ENCODE measurements around the gene AGAP9.
"Not testable (repeated sequence)": the region's sequence is repeated elsewhere in the genome, so short reads cannot be mapped to it uniquely, and the experiment has no call there.

AGAP9 gene

DNA sequence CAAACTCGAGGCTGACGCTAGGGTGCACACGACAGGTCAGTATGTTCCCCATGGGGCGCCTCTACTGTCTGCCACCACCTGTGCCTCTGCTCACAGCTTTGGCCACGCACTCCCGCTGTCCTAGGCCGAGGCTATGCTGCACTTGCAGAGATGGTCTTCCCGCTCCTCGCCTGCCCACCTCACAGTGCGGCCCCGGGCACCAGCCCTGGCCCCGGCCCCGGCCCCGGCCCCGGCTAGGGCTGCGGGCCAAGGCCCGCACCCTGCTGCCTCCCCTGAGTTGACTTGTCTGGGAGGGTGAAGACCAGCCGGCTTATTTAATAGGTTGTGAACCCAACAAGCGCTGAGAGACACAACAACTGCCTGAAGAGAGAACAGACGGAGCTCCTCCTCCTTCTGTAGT lies at the start of gene AGAP9:
AGAP9 (minus strand) TSS at position 164 of the 400 bp plus-strand sequence; CDS start at position 52, 112 bp downstream.
- DNase-seq, result not testable (repeated sequence)

DNA sequence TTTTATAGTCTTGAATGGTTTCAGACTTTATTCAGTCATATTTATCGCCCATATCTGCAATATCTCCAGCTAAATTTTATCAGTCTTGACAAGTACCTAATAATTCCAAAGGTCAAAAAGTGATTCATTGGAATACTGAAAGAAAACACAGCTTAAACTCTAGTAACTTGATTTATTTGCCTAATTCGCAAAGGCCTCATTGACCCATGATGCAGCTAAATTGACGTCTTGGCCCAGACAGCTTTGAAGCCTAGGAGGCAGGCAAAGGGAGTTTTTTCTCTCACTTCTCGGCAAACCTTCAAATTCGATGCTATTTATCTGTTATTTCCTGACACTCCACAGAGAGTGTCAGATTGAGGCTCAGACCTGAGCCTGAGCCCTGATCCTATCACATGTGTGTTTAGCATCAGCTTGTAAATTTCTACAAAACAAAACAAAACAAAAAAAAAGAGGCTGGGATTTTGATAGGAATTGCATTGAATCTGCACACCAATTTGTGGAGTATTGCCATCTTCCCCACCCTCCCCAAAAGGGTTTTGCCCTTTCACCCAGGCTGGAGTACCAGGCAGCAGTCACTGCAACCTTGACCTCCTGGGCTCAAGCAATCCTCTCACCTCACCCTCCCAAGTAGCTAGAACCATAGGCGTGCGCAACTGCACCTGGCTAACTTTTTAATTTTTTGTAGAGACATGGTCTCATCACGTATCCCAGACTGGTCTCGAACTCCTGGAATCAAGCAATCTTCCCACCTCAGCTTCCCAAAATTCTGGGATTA lies 47.9 kb upstream of the AGAP9 start:
- DNase-seq, result not testable (repeated sequence)

- not testable (repeated sequence) for DNase-seq
Measured at GRCh38 chr10:47566757-47567156, 43.3 kb upstream of the AGAP9 start.

DNA sequence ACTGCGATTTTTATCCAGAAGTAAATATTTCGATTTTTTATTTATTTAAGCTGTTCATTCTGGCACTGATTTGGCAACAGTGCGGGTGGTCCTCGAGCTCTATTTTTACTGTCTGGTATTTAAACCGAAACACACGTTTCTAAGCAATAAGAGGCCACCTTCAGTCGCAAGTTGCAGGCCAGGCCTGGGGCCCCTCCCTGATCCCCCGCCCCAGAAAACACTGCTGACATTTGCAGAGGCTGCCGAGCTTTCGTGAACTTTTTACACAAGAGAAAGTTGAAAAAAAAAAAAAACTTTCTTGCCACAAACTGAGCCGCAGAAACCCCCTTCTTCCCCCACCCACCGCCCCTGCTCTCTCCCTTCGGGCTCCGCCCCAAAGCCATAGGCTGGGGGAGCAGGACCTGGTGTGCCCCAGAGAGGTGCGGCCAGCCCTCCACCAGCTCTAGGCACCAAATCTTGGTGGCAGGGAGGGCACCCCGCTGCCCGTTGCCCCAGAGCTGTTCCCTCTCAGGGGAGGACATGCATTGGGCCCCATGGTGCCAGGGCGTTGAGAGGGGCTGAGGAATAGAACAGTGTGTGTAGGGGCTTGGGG lies 42.8 kb upstream of the AGAP9 start:
- not testable (repeated sequence) for DNase-seq

- not testable (repeated sequence) for DNase-seq
Measured at GRCh38 chr10:47565517-47565920, 42.1 kb upstream of the AGAP9 start.

- not testable (repeated sequence) for DNase-seq
Measured at GRCh38 chr10:47564953-47565352, 41.5 kb upstream of the AGAP9 start.

- DNase-seq, result not testable (repeated sequence)
Measured at GRCh38 chr10:47564318-47564717, 40.9 kb upstream of the AGAP9 start.

DNA sequence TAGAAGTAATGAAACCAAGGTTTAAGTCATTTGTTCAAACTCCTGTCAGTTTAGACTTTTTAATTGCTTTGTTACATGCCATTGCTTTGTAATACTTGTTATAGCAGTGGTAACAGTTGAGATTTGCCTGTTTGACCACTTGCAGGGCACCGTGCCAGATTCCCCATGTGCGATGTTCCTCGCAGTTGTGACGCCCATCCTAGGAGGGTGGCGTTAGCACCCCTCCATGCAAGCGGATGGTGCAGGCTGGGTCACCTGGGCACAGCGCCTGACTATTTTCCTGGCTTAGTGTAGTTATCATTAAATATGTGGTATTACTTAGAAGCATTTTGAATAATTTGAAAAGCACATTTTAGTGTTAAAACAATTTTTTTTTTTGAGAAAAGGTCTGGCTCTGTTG lies 37.0 kb upstream of the AGAP9 start:
- not testable (repeated sequence) for DNase-seq

DNA sequence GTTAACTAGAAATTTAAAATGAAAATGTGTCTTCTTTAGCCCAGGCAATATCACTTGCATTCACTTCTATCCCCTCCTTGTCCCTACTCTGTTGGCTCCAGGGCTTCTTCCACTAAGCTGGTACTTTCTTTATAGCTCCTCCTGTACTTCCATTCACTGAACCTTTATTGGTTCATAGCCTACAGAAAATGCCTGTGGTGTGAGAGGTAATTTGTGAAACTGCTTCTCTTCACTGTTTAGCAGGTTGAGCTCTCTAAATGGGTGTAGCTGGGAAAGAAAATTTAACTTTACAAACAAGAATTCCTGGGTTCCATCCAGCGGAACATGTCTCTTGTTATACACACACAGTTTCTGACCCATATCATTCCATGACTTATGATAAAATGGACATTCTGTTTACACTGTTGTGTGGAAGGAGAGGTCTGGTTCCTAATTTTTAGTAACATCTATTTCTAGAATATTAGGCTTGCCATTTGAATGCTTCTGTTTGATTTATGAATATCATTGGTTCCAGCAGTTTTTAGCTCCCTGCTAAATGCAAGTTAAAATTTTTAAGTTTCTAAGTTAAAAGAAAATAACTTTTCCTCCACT lies 36.4 kb upstream of the AGAP9 start:
- DNase-seq, result not testable (repeated sequence)

GRCh38 chr10:47558109-47558508 lies 34.7 kb upstream of the AGAP9 start:
- DNase-seq, result not testable (repeated sequence)

DNA sequence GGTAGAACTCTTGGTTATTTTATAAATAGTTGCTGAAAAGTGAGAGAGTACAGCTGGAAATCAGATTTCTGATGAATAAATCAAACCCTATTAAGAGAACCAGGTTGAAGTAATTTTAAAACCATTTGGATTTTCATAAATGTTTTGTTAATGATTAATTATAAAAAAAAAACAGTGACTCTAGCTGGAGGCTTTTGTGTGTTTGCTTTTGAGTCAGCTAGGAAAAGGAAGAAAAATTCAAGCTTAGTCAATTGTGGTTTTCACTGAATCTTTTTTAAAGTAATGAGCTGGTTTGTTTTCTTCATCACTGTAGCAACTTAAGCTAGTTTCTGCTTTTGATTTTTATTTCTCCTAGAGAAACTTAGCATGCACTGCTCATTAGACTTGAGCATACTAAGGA lies 34.2 kb upstream of the AGAP9 start:
- DNase-seq, result not testable (repeated sequence)

DNA sequence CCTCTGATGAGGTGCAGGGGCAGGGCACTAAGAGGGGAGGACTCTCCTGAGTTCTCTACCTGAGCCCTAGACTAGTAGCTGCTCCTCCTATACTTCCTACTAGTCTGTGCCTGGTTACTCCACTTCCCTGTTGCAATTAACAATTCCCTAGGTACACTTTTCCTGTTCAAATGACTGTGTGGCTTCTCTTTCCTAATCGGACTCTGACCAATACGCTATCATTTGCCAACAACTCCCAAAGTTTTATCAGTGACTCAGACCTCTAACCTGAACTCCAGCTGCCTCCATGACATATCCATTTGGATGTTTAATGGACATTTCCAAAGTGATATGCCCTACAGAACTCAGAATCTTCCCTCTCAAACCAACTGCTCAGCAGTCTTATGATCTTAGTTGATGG lies 31.9 kb upstream of the AGAP9 start:
- not testable (repeated sequence) for DNase-seq

DNA sequence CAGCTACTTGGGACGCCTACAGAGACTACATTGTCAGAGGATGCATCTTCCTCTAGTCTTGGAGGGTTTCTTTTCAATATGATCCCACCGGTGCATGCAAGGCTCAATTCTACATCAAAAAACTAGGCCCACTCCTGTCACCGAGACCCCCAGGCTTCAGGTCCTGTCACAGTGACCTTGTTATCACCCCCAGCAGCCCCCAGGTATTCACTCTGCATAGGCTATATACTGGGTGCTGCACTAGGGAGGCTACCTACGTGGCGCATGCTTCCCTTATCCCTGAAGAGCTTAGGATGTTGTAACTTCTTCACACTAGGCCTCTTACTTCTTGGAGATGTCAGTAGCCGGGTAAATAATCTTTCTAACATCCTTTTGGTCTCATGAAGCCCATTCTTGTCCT lies 31.1 kb upstream of the AGAP9 start:
- DNase-seq, result not testable (repeated sequence)

DNA sequence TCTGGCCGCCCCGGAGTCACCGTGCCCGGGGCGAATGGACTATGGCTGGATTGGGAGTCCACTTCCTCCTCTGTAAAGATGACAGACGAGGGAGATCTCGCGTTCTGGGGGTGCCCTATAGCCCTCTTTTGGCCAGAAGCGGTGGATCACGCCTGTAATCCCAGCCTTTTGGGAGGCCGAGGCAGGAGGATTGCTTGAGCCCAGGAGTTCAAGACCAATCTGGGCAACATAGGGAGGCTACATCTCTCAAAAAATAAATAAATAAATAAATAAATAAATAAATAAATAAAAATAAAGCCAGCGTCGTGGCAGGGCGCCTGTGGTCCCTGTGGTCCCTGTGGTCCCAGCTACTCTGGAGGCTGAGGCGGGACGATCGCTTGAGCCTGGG lies 30.4 kb upstream of the AGAP9 start:
- not testable (repeated sequence) for DNase-seq

- peak; percentile 73 to 81 for DNase-seq
Measured at GRCh38 chr10:47553214-47553859, 29.9 kb upstream of the AGAP9 start.

- peak; percentile 36 to 41 for DNase-seq
Measured at GRCh38 chr10:47552719-47553118, 29.3 kb upstream of the AGAP9 start.

DNA sequence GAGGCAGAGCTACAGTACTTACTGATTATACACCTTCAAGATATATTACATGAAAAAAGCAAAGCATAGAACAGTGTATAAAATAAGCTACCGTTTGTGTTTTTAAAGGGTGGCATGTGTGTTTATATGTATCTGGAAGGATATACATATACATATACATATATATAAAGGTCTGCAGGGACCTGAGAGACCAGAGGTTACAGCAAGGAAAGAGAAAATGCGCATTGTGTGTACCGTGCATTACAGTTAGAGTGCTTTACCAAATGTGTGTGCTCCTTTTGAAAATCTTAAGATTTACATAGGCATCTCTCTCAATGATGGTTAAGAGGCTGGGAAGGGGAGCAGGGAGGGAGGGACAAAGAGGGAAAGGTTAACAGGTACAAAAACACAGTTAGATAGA lies 23.8 kb upstream of the AGAP9 start:
- not testable (repeated sequence) for DNase-seq

- not testable (repeated sequence) for DNase-seq
Measured at GRCh38 chr10:47536430-47536829, 13.0 kb upstream of the AGAP9 start.

GRCh38 chr10:47502313-47502712 lies 21.1 kb downstream of the AGAP9 start:
- not testable (repeated sequence) for DNase-seq

DNA sequence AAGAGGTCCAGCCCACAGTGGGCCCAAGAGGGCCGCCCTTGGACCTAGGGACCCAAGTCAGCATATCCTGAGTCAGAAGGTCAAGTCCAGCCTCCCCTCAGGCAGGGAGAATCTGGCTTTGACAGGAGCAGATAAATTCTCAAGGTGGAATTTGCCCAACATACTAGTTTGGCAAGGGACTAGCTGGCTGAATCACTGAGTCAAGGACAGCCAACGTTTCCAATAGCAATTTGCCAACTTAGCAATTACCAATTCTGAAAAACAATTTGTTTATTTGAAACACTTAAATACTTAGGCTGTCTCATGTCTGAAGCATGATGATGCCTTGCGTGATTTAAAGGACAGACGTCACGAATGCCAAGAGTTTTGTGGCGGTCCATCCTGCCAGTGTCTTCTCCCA lies 29.2 kb downstream of the AGAP9 start:
- DNase-seq, result not testable (repeated sequence)

DNA sequence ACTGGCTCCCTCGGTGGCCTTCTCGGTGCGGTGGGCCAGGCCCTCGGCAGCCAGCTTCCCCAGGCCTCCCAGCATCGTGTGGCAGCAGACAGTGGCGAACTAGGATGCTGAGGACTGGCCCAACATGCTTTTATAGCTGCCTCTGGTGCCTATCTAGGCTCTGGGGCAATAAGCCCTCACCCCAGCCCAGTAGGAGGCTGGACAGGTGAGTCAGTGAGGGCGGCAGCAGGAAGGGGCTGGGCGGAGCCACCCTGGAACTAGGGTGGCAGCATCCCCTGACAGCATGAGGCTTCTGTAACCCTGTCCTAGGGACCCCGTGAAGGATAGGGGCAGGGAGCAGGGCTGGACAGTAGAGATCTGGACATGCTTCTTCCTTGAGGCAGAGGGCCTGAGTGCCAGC lies 31.8 kb downstream of the AGAP9 start, which contains the start of gene FAM25G:
FAM25G (minus strand) TSS at position 101 of the 400 bp plus-strand sequence; CDS start at position 75, 26 bp downstream.
- DNase-seq, result not testable (repeated sequence)

DNA sequence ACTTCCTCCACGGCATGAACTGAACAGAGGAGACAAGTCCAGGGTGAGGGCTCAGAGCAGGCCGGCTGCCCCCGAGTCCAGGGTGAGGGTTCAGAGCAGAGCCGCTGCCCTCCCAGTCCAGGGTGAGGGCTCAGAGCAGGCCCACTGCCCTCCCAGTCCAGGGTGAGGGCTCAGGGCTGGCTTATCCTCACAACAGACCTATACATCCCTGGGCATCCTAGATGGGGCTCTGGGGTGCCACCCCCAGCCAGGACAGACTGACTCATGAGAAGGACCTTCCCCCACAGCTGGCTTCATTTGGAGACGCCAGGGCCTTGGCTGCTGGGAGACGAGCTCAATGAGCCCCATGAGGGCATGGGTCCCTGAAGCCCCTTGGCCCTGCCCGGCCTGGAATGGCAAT lies 33.8 kb downstream of the AGAP9 start:
- DNase-seq, result not testable (repeated sequence)

DNA sequence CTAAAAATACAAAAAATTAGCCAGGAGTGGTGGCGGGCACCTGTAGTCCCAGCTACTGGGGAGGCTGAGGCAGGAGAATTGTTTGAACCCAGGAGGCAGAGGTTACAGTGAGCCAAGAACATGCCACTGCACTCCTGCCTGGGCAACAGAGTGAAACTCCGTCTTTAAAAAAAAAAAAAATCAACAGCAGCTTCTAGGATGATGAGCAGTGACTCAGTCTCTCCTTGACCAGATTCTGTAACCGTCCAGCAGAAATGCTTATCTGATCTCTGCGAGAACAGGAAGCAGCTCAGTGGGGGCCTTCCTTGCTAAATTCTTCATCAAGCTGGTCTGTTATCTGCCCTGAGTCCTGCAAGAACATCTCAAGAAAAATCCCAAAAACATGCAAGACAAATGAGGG lies 37.5 kb downstream of the AGAP9 start:
- DNase-seq, result not testable (repeated sequence)

Data from CD4-positive, alpha-beta T cell treated with Interleukin-1 beta for 1 hour (primary cell).